ENCODE results near the gene ACP3. TPM values are rescaled to one million over a fixed set of nuclear protein-coding genes. Genes with fewer than 3 reads are reported as not detected.
"Not testable (repeated sequence)": the region's sequence is repeated elsewhere in the genome, so short reads cannot be mapped to it uniquely, and the experiment has no call there.

Gene ACP3
- total RNA-seq, 1 experiment from 2014 or later, result not detected

- DNase-seq (ENCODE audit: unreplicated experiment), result peak; percentile 68
- TF ChIP-seq CTCF (IDR thresholded peaks at IDR 0.05; ENCODE audit: unreplicated experiment), result no peak
- ChIA-PET CTCF (interaction anchor here (0.9 to 3.5 kb wide), 4 partner anchors 13 to 109 kb away, joined by 3 to 16 read pairs (median 3); no protein-coding TSS in a partner anchor), POLR2A (interaction anchor here (1.0 to 1.1 kb wide), 2 partner anchors 22 to 107 kb away, joined by 3 read pairs; no protein-coding TSS in a partner anchor)
- BruUV-seq (replicated peaks), result no TSS peak
- Mint-ChIP-seq H3K4me1 (ENCODE audit: insufficient read depth, unreplicated experiment) (peaks cover 6% of the 10 kb centered on the region), H3K4me3 (ENCODE audit: unreplicated experiment) (no peak overlapping the region), H3K27ac (ENCODE audit: low read depth, unreplicated experiment) (no peak overlapping the region), H3K9me3 (ENCODE audit: unreplicated experiment) (peaks cover 12% of the 10 kb centered on the region), H3K27me3 (ENCODE audit: insufficient read depth, unreplicated experiment) (no peaks in the 10 kb centered on the region), H3K36me3 (ENCODE audit: insufficient read depth, unreplicated experiment) (no peaks in the 10 kb centered on the region)
- intact Hi-C loops (cut with micrococcal nuclease), result no loop called here
These were observed 26.4 kb upstream of the ACP3 start for GRCh38 chr3:132290833-132291232.

- Mint-ChIP-seq H3K27me3 (ENCODE audit: insufficient read depth, unreplicated experiment) (no peaks in the 10 kb centered on the region), H3K9me3 (ENCODE audit: unreplicated experiment) (peaks cover 12% of the 10 kb centered on the region), H3K4me3 (ENCODE audit: unreplicated experiment) (no peak overlapping the region), H3K27ac (ENCODE audit: low read depth, unreplicated experiment) (no peak overlapping the region), H3K4me1 (ENCODE audit: insufficient read depth, unreplicated experiment) (peaks cover 6% of the 10 kb centered on the region), H3K36me3 (ENCODE audit: insufficient read depth, unreplicated experiment) (no peaks in the 10 kb centered on the region)
- no peak for DNase-seq (ENCODE audit: unreplicated experiment)
- intact Hi-C loops (cut with micrococcal nuclease), result no loop called here
- ChIA-PET CTCF (interaction anchor here (0.9 to 3.5 kb wide), 4 partner anchors 14 to 108 kb away, joined by 3 to 16 read pairs (median 4); no protein-coding TSS in a partner anchor), POLR2A (interaction anchor here (0.5 to 1.1 kb wide), 2 partner anchors 23 to 119 kb away, joined by 3 read pairs; no protein-coding TSS in a partner anchor)
- no TSS peak for BruUV-seq (replicated peaks)
- TF ChIP-seq CTCF (IDR thresholded peaks at IDR 0.05; ENCODE audit: unreplicated experiment), result no peak
These were observed 25.2 kb upstream of the ACP3 start for GRCh38 chr3:132292042-132292441.

- Mint-ChIP-seq H3K27me3 (ENCODE audit: insufficient read depth, unreplicated experiment) (no peaks in the 10 kb centered on the region), H3K27ac (ENCODE audit: low read depth, unreplicated experiment) (no peak overlapping the region), H3K36me3 (ENCODE audit: insufficient read depth, unreplicated experiment) (no peaks in the 10 kb centered on the region), H3K9me3 (ENCODE audit: unreplicated experiment) (peaks cover 1% of the 10 kb centered on the region), H3K4me3 (ENCODE audit: unreplicated experiment) (no peak overlapping the region), H3K4me1 (ENCODE audit: insufficient read depth, unreplicated experiment) (peaks cover 6% of the 10 kb centered on the region)
- TF ChIP-seq CTCF (IDR thresholded peaks at IDR 0.05; ENCODE audit: unreplicated experiment), result no peak
- BruUV-seq (replicated peaks), result no TSS peak
- intact Hi-C loops (cut with micrococcal nuclease), result no loop called here
- DNase-seq (ENCODE audit: unreplicated experiment), result no peak
- ChIA-PET CTCF (no interaction called here), POLR2A (no interaction called here)
These were observed 24.0 kb upstream of the ACP3 start for GRCh38 chr3:132293251-132293650.

GRCh38 chr3:132294906-132295305, 22.3 kb upstream of the ACP3 start:
- Mint-ChIP-seq H3K4me3 (ENCODE audit: unreplicated experiment) (no peak overlapping the region), H3K9me3 (ENCODE audit: unreplicated experiment) (no peaks in the 10 kb centered on the region), H3K27me3 (ENCODE audit: insufficient read depth, unreplicated experiment) (no peaks in the 10 kb centered on the region), H3K27ac (ENCODE audit: low read depth, unreplicated experiment) (no peak overlapping the region), H3K36me3 (ENCODE audit: insufficient read depth, unreplicated experiment) (no peaks in the 10 kb centered on the region), H3K4me1 (ENCODE audit: insufficient read depth, unreplicated experiment) (peaks cover 6% of the 10 kb centered on the region)
- ChIA-PET CTCF (interaction anchor here (1.1 kb wide), 1 partner anchor 48 kb away, joined by 3 read pairs; no protein-coding TSS in a partner anchor), POLR2A (no interaction called here)
- no TSS peak for BruUV-seq (replicated peaks)
- intact Hi-C loops (cut with micrococcal nuclease), result no loop called here
- no peak for DNase-seq (ENCODE audit: unreplicated experiment)
- TF ChIP-seq CTCF (IDR thresholded peaks at IDR 0.05; ENCODE audit: unreplicated experiment), result no peak

GRCh38 chr3:132303336-132304201, 13.6 kb upstream of the ACP3 start:
- H3K4me3 Mint-ChIP-seq (ENCODE audit: unreplicated experiment); POLR2A ChIA-PET: not testable (repeated sequence)
- CTCF ChIA-PET, result interaction anchor here (1.0 kb wide), 1 partner anchor 23 kb away, joined by 3 read pairs; no protein-coding TSS in a partner anchor

GRCh38 chr3:132304351-132304750, 12.9 kb upstream of the ACP3 start:
- POLR2A ChIA-PET; H3K36me3 Mint-ChIP-seq (ENCODE audit: insufficient read depth, unreplicated experiment); CTCF ChIA-PET; H3K27me3 Mint-ChIP-seq (ENCODE audit: insufficient read depth, unreplicated experiment); H3K4me3 Mint-ChIP-seq (ENCODE audit: unreplicated experiment); DNase-seq (ENCODE audit: unreplicated experiment); H3K9me3 Mint-ChIP-seq (ENCODE audit: unreplicated experiment); intact Hi-C loops (cut with micrococcal nuclease); H3K27ac Mint-ChIP-seq (ENCODE audit: low read depth, unreplicated experiment); BruUV-seq (replicated peaks); H3K4me1 Mint-ChIP-seq (ENCODE audit: insufficient read depth, unreplicated experiment): not testable (repeated sequence)

More at GRCh38 chr3:132303336-132304201, 13.6 kb upstream of the ACP3 start:
- H3K27me3 Mint-ChIP-seq (ENCODE audit: insufficient read depth, unreplicated experiment); BruUV-seq (replicated peaks); H3K27ac Mint-ChIP-seq (ENCODE audit: low read depth, unreplicated experiment); H3K4me1 Mint-ChIP-seq (ENCODE audit: insufficient read depth, unreplicated experiment); H3K9me3 Mint-ChIP-seq (ENCODE audit: unreplicated experiment); intact Hi-C loops (cut with micrococcal nuclease); H3K36me3 Mint-ChIP-seq (ENCODE audit: insufficient read depth, unreplicated experiment); DNase-seq (ENCODE audit: unreplicated experiment): not testable (repeated sequence)

All from MCF 10A (cell line).